Measurements from ENCODE around the gene SNX22. TPM values are rescaled to one million over a fixed set of nuclear protein-coding genes. Genes with fewer than 3 reads are reported as not detected.

SNX22 gene
- total and polyA plus RNA-seq, 9 donors: 0.49 to 1.0 (median 0.72) TPM

- Histone ChIP-seq H3K9me3 (replicated peaks; ENCODE audit: control insufficient read depth, low read depth, low read length) (no peaks in the 10 kb centered on the region), H3K4me3 (ENCODE audit: low read length) (no peak overlapping the region), H3K4me1 (ENCODE audit: control insufficient read depth, insufficient read depth, low read length) (no peaks in the 10 kb centered on the region), H3K27ac (ENCODE audit: low read length) (no peak overlapping the region), H3K36me3 (ENCODE audit: control insufficient read depth, insufficient read depth, low read length) (peaks cover 86% of the 10 kb centered on the region), H3K27me3 (ENCODE audit: control insufficient read depth, insufficient read depth, low read length) (no peaks in the 10 kb centered on the region)
- DNase-seq: no peak
- WGBS (ENCODE audit: insufficient coverage): 88% methylated on average over 10 of the region's 10 CpGs
Observed at GRCh38 chr15:64133623-64134344, 17.7 kb upstream of the SNX22 start.

DNA sequence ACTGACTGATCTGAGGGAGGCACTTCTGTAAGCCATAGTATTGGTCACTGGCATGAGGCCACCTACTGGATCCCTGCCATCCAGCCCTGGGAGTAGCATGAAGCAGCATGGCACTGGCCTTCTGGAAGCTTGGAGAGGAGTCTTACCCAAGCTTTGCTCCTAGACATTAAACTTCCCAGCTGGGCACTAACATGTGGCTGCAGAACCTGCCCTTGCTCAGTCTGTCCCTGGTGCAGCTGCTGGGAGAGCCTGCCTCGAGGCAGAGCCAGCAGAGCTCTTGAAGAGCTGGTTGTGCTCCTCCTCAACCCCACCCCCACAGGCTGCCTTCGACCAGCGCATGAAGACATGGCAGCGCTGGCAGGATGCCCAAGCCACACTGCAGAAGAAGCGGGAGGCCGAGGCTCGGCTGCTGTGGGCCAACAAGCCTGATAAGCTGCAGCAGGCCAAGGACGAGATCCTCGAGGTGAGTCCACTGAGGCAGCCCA is 17.1 kb upstream of the SNX22 start:
- WGBS (ENCODE audit: insufficient coverage): 93% methylated on average over 6 of the region's 9 CpGs

DNA sequence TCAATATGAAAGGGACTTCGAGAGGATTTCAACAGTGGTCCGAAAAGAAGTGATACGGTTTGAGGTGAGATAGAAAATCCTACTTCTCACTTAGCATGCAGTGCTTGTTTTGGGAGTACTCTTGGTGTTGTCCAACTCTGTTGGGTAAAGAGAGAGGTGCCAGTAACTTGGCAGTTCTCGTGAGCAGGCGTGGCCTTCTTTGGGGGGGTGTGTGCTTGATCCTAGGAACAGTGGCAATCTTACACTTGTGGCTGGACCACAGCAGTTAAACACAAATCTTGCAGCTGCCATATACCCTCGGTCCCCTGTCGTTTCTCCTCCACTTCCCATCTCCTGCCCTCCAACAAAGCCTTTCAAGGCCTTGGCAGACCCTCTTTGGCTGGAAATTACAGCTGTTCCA is 15.2 kb upstream of the SNX22 start:
- no peak overlapping the region for H3K27ac ChIP-seq (ENCODE audit: low read length)
- peaks cover 73% of the 10 kb centered on the region for H3K36me3 ChIP-seq (ENCODE audit: control insufficient read depth, insufficient read depth, low read length)
- H3K9me3 ChIP-seq (replicated peaks; ENCODE audit: control insufficient read depth, low read depth, low read length): no peaks in the 10 kb centered on the region
- no peaks in the 10 kb centered on the region for H3K4me1 ChIP-seq (ENCODE audit: control insufficient read depth, insufficient read depth, low read length)
- 92% methylated on average over 5 of the region's 7 CpGs for WGBS (ENCODE audit: insufficient coverage)
- no peak overlapping the region for H3K4me3 ChIP-seq (ENCODE audit: low read length)
- DNase-seq: no peak
- H3K27me3 ChIP-seq (ENCODE audit: control insufficient read depth, insufficient read depth, low read length): no peaks in the 10 kb centered on the region

More for the DNA sequence above, 17.1 kb upstream of the SNX22 start:
- Histone ChIP-seq H3K27ac (ENCODE audit: low read length) (no peak overlapping the region), H3K4me1 (ENCODE audit: control insufficient read depth, insufficient read depth, low read length) (no peaks in the 10 kb centered on the region), H3K4me3 (ENCODE audit: low read length) (no peak overlapping the region), H3K9me3 (replicated peaks; ENCODE audit: control insufficient read depth, low read depth, low read length) (no peaks in the 10 kb centered on the region), H3K27me3 (ENCODE audit: control insufficient read depth, insufficient read depth, low read length) (no peaks in the 10 kb centered on the region), H3K36me3 (ENCODE audit: control insufficient read depth, insufficient read depth, low read length) (peaks cover 84% of the 10 kb centered on the region)
- DNase-seq: no peak

GRCh38 chr15:64137226-64137833 is 14.2 kb upstream of the SNX22 start:
- no peak for DNase-seq
- H3K27ac ChIP-seq (ENCODE audit: low read length): no peak overlapping the region

GRCh38 chr15:64138331-64138941 is 13.1 kb upstream of the SNX22 start:
- WGBS (ENCODE audit: insufficient coverage): 89% methylated on average over 2 of the region's 4 CpGs
- no peaks in the 10 kb centered on the region for H3K9me3 ChIP-seq (replicated peaks; ENCODE audit: control insufficient read depth, low read depth, low read length)
- peaks cover 75% of the 10 kb centered on the region for H3K36me3 ChIP-seq (ENCODE audit: control insufficient read depth, insufficient read depth, low read length)
- H3K4me1 ChIP-seq (ENCODE audit: control insufficient read depth, insufficient read depth, low read length): no peaks in the 10 kb centered on the region
- no peaks in the 10 kb centered on the region for H3K27me3 ChIP-seq (ENCODE audit: control insufficient read depth, insufficient read depth, low read length)
- H3K4me3 ChIP-seq (ENCODE audit: low read length): no peak overlapping the region
- no peak overlapping the region for H3K27ac ChIP-seq (ENCODE audit: low read length)
- DNase-seq: no peak

More at GRCh38 chr15:64137226-64137833, 14.2 kb upstream of the SNX22 start:
- H3K27me3 ChIP-seq (ENCODE audit: control insufficient read depth, insufficient read depth, low read length): no peaks in the 10 kb centered on the region
- H3K9me3 ChIP-seq (replicated peaks; ENCODE audit: control insufficient read depth, low read depth, low read length): no peaks in the 10 kb centered on the region
- H3K36me3 ChIP-seq (ENCODE audit: control insufficient read depth, insufficient read depth, low read length): peaks cover 73% of the 10 kb centered on the region
- whole genome bisulfite sequencing (ENCODE audit: insufficient coverage): 74% methylated on average over 6 of the region's 8 CpGs
- H3K4me3 ChIP-seq (ENCODE audit: low read length): no peak overlapping the region
- H3K4me1 ChIP-seq (ENCODE audit: control insufficient read depth, insufficient read depth, low read length): no peaks in the 10 kb centered on the region

- 99% methylated on average over 8 of the region's 8 CpGs for WGBS (ENCODE audit: insufficient coverage)
- DNase-seq: no peak
- Histone ChIP-seq H3K36me3 (ENCODE audit: control insufficient read depth, insufficient read depth, low read length) (peaks cover 68% of the 10 kb centered on the region), H3K4me3 (ENCODE audit: low read length) (no peak overlapping the region), H3K9me3 (replicated peaks; ENCODE audit: control insufficient read depth, low read depth, low read length) (no peaks in the 10 kb centered on the region), H3K27me3 (ENCODE audit: control insufficient read depth, insufficient read depth, low read length) (no peaks in the 10 kb centered on the region), H3K4me1 (ENCODE audit: control insufficient read depth, insufficient read depth, low read length) (peaks cover 5% of the 10 kb centered on the region), H3K27ac (ENCODE audit: low read length) (no peak overlapping the region)
Observed at GRCh38 chr15:64141798-64142512, 9.6 kb upstream of the SNX22 start.

- Histone ChIP-seq H3K27me3 (ENCODE audit: control insufficient read depth, insufficient read depth, low read length) (no peaks in the 10 kb centered on the region), H3K4me3 (ENCODE audit: low read length) (no peak overlapping the region), H3K27ac (ENCODE audit: low read length) (no peak overlapping the region), H3K36me3 (ENCODE audit: control insufficient read depth, insufficient read depth, low read length) (peaks cover 57% of the 10 kb centered on the region), H3K4me1 (ENCODE audit: control insufficient read depth, insufficient read depth, low read length) (peaks cover 5% of the 10 kb centered on the region), H3K9me3 (replicated peaks; ENCODE audit: control insufficient read depth, low read depth, low read length) (no peaks in the 10 kb centered on the region)
- no peak for DNase-seq
- WGBS (ENCODE audit: insufficient coverage): 76% methylated on average over 5 of the region's 6 CpGs
Observed at GRCh38 chr15:64143276-64143675, 8.3 kb upstream of the SNX22 start.

- no peak for DNase-seq
- Histone ChIP-seq H3K27ac (ENCODE audit: low read length) (no peak overlapping the region), H3K9me3 (replicated peaks; ENCODE audit: control insufficient read depth, low read depth, low read length) (no peaks in the 10 kb centered on the region), H3K36me3 (ENCODE audit: control insufficient read depth, insufficient read depth, low read length) (peaks cover 51% of the 10 kb centered on the region), H3K27me3 (ENCODE audit: control insufficient read depth, insufficient read depth, low read length) (no peaks in the 10 kb centered on the region), H3K4me1 (ENCODE audit: control insufficient read depth, insufficient read depth, low read length) (peaks cover 5% of the 10 kb centered on the region), H3K4me3 (ENCODE audit: low read length) (no peak overlapping the region)
- 82% methylated on average over 8 of the region's 8 CpGs for WGBS (ENCODE audit: insufficient coverage)
Observed at GRCh38 chr15:64144192-64144564, 7.4 kb upstream of the SNX22 start.

DNA sequence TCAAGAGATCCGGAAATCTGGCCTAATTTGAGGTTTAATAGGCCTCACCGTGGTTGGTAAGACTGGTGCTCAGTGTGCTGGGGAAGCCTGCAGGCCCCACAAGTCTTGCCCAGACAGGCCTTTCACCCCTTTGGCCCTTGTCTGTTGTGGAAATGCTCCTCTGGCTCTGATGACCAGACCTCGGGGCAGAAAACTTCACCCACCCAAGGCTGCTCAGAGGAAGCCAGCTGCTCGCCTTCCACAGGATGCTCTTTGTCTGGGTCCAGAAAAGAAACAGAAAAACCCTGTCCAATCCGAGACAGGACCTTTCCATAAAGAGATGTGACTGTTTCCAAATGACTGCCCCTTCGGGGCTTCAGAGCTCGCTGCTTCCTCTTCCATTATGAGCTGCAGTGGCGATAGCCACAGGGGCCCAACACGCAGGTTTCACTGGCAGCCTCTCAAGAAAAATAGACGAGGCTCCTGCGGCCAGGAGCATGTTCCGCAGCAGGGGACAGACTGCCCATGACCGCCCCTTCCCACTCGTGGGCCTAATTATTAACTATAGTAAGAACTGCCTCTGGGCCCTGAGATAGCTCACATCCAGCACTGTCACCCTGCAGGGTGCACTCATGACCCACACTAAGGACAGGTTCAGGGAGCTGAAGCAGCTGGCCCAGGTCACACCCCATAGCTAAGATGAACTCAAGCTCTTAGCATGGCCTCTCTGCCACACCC is 6.8 kb upstream of the SNX22 start:
- Histone ChIP-seq H3K36me3 (ENCODE audit: control insufficient read depth, insufficient read depth, low read length) (peaks cover 51% of the 10 kb centered on the region), H3K27ac (ENCODE audit: low read length) (peak overlapping the region; percentile 7), H3K4me3 (ENCODE audit: low read length) (no peak overlapping the region), H3K9me3 (replicated peaks; ENCODE audit: control insufficient read depth, low read depth, low read length) (no peaks in the 10 kb centered on the region), H3K4me1 (ENCODE audit: control insufficient read depth, insufficient read depth, low read length) (peaks cover 5% of the 10 kb centered on the region), H3K27me3 (ENCODE audit: control insufficient read depth, insufficient read depth, low read length) (no peaks in the 10 kb centered on the region)
- no peak for DNase-seq
- 79% methylated on average over 14 of the region's 14 CpGs for WGBS (ENCODE audit: insufficient coverage)
